ENCODE results near the gene HECTD3.
"Not testable (repeated sequence)": the region's sequence is repeated elsewhere in the genome, so short reads cannot be mapped to it uniquely, and the experiment has no call there.

The HECTD3 gene

GRCh38 chr1:45014321-45015028 is 3.4 kb upstream of the HECTD3 start:
- DNase-seq (ENCODE audit: low spot score): peak; percentile 85

GRCh38 chr1:45013551-45014209 is 2.6 kb upstream of the HECTD3 start:
- no peak for DNase-seq (ENCODE audit: low spot score)

GRCh38 chr1:45012639-45013278 is 1.6 kb upstream of the HECTD3 start:
- peak; percentile 16 for DNase-seq (ENCODE audit: low spot score)

- peak; percentile 92 for DNase-seq (ENCODE audit: low spot score)
Observed at GRCh38 chr1:45011837-45012638, 914 bp upstream of the HECTD3 start, which contains the start of gene UROD. TSS of gene UROD (plus strand) at chr1:45012254. CDS start at chr1:45012266, 12 bp downstream.

- DNase-seq (ENCODE audit: low spot score): peak; percentile 5
Observed at GRCh38 chr1:45009956-45010854, 919 bp downstream of the HECTD3 start.

- no peak for DNase-seq (ENCODE audit: low spot score)
Observed at GRCh38 chr1:45009296-45009865, 1.7 kb downstream of the HECTD3 start.

- no peak for DNase-seq (ENCODE audit: low spot score)
Observed at GRCh38 chr1:45008516-45008915, 2.6 kb downstream of the HECTD3 start.

GRCh38 chr1:45008076-45008475 is 3.0 kb downstream of the HECTD3 start:
- no peak for DNase-seq (ENCODE audit: low spot score)

GRCh38 chr1:45007311-45007710 is 3.8 kb downstream of the HECTD3 start:
- DNase-seq (ENCODE audit: low spot score): no peak

- DNase-seq (ENCODE audit: low spot score): no peak
Observed at GRCh38 chr1:45005761-45006160, 5.4 kb downstream of the HECTD3 start.

- no peak for DNase-seq (ENCODE audit: low spot score)
Observed at GRCh38 chr1:45004281-45004920, 6.7 kb downstream of the HECTD3 start.

GRCh38 chr1:45003741-45004140 is 7.4 kb downstream of the HECTD3 start:
- DNase-seq (ENCODE audit: low spot score): no peak

- no peak for DNase-seq (ENCODE audit: low spot score)
Observed at GRCh38 chr1:45002650-45003645, 8.2 kb downstream of the HECTD3 start.

GRCh38 chr1:45001576-45001975 is 9.5 kb downstream of the HECTD3 start:
- not testable (repeated sequence) for DNase-seq (ENCODE audit: low spot score)

- no peak for DNase-seq (ENCODE audit: low spot score)
Observed at GRCh38 chr1:45001011-45001481, 10.1 kb downstream of the HECTD3 start.

GRCh38 chr1:44999232-44999631 is 11.9 kb downstream of the HECTD3 start:
- no peak for DNase-seq (ENCODE audit: low spot score)

GRCh38 chr1:44995467-44996238 is 15.5 kb downstream of the HECTD3 start:
- DNase-seq (ENCODE audit: low spot score): no peak

GRCh38 chr1:44994309-44994898 is 16.7 kb downstream of the HECTD3 start:
- no peak for DNase-seq (ENCODE audit: low spot score)

Measured in CD4-positive, alpha-beta T cell treated with Interleukin-15 for 4 hours (primary cell).